AG04450 (cell line): Measurements from ENCODE around the gene NFAM1. TPM values are rescaled to one million over a fixed set of nuclear protein-coding genes. Genes with fewer than 3 reads are reported as not detected.

Experiments used
- CTCF ChIA-PET: fragments of 300-600, 350-600 bp; formaldehyde crosslinking; extraction: SDS; loops from one replicate; lab custom pipeline; 2022; ENCODE audit warnings: antibody characterized with exemption, inconsistent platforms; lab: Charles Lee
- POLR2A ChIA-PET: fragments of 350-600 bp; formaldehyde crosslinking; extraction: SDS; loops from one replicate; lab custom pipeline; 2021; ENCODE audit warnings: antibody characterized with exemption, inconsistent platforms; lab: Yijun Ruan, JAX
- DNase-seq: peaks from one replicate; pipeline ENCODE4 v3.0.0-alpha.2; 2011; ENCODE audit warnings: low read depth, low spot score
- H3K27ac ChIP-seq: one replicate; pipeline ENCODE4 v1.5.1; 2012; ENCODE audit warnings: low read depth, low read length, control low read depth
- H3K27me3 ChIP-seq: one replicate; pipeline ENCODE4 v1.6.0; 2012; ENCODE audit warnings: low read length; ENCODE audit not compliant: control insufficient read depth, insufficient read depth
- H3K4me3 ChIP-seq: 2 replicates; pipeline ENCODE4 v1.5.1; 2011; ENCODE audit warnings: mild to moderate bottlenecking, low read depth, low read length, control low read depth
- H3K9me3 ChIP-seq: 2 replicates; pipeline ENCODE4 v1.5.1; 2012; ENCODE audit warnings: low read length; ENCODE audit not compliant: control insufficient read depth, insufficient read depth
- polyA plus RNA-seq: library from polyadenylated mRNA; depleted of rRNA; stranded (reverse); fragments of >200 nt; gene quantifications from 2 replicates; pipeline ENCODE4 v1.2.3, GENCODE V29; 2011
- TF ChIP-seq, protein P1 (sequence below): IDR thresholded peaks from 2 replicates; pipeline ENCODE4 v1.5.1; 2011; ENCODE audit warnings: low read depth, low read length, control low read depth, inconsistent platforms

The NFAM1 gene
- polyA plus RNA-seq, 1 experiment: not detected

GRCh38 chr22:42336527-42337227 lies 95.5 kb downstream of the NFAM1 start:
- Histone ChIP-seq H3K9me3 (no peaks in the 10 kb centered on the region), H3K27me3 (peaks cover 2% of the 10 kb centered on the region), H3K4me3 (no peak overlapping the region), H3K27ac (no peak overlapping the region)
- POLR2A ChIA-PET: no interaction called here
- CTCF ChIA-PET: interaction anchor here (0.6 kb wide), 1 partner anchor 36 kb away, joined by 8 read pairs; no protein-coding TSS in a partner anchor
- TF ChIP-seq, protein P1, sequence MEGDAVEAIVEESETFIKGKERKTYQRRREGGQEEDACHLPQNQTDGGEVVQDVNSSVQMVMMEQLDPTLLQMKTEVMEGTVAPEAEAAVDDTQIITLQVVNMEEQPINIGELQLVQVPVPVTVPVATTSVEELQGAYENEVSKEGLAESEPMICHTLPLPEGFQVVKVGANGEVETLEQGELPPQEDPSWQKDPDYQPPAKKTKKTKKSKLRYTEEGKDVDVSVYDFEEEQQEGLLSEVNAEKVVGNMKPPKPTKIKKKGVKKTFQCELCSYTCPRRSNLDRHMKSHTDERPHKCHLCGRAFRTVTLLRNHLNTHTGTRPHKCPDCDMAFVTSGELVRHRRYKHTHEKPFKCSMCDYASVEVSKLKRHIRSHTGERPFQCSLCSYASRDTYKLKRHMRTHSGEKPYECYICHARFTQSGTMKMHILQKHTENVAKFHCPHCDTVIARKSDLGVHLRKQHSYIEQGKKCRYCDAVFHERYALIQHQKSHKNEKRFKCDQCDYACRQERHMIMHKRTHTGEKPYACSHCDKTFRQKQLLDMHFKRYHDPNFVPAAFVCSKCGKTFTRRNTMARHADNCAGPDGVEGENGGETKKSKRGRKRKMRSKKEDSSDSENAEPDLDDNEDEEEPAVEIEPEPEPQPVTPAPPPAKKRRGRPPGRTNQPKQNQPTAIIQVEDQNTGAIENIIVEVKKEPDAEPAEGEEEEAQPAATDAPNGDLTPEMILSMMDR: no peak
- no peak for DNase-seq

GRCh38 chr22:42335839-42336378 lies 96.3 kb downstream of the NFAM1 start:
- TF ChIP-seq, protein P1: no peak
- no peak overlapping the region for H3K4me3 ChIP-seq
- CTCF ChIA-PET: interaction anchor here (0.6 kb wide), 1 partner anchor 37 kb away, joined by 8 read pairs; no protein-coding TSS in a partner anchor
- no peak for DNase-seq
- H3K27me3 ChIP-seq: peaks cover 2% of the 10 kb centered on the region
- no peak overlapping the region for H3K27ac ChIP-seq
- H3K9me3 ChIP-seq: no peaks in the 10 kb centered on the region; the same call in 1 of the 2 replicates
- POLR2A ChIA-PET: no interaction called here

DNA sequence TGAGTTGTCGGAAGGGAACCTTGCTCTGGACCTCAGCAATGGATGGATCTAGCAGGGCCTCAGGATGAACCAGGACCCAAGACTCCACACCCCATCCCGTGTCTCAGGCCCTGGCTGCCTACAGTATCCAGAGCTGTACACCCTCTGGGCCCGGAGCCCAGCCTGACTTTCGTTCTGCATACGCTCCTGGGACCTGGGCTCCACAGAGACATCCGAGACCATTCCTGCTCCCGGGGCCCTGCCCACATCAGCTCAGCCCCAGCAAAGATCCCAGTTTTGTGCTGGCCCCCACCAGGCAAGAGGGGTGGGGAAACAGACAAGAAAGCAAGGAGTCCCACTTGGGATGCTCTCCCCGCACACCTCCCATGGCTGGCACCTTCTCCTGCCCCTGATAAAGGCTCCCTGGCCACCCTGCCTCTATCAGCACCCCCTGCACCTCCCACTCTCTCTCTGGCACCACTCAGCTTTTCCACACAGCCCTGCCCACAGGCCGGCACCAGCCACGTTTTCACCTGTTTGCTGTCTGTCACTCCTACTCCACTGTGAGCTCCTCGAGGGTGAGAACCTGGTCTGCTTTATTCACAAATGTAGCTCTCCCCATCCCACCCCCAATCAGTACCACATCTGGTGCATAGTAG lies 97.2 kb downstream of the NFAM1 start:
- H3K27me3 ChIP-seq: peaks cover 6% of the 10 kb centered on the region
- TF ChIP-seq, protein P1: no peak

GRCh38 chr22:42333544-42333943 lies 98.7 kb downstream of the NFAM1 start:
- Histone ChIP-seq H3K27ac (no peak overlapping the region), H3K27me3 (peaks cover 6% of the 10 kb centered on the region)
- CTCF ChIA-PET: no interaction called here

More for the DNA sequence above, 97.2 kb downstream of the NFAM1 start:
- ChIA-PET POLR2A (no interaction called here), CTCF (no interaction called here)
- DNase-seq: no peak
- Histone ChIP-seq H3K4me3 (no peak overlapping the region), H3K9me3 (no peaks in the 10 kb centered on the region; the same call in 1 of the 2 replicates), H3K27ac (no peak overlapping the region)

More at GRCh38 chr22:42333544-42333943, 98.7 kb downstream of the NFAM1 start:
- TF ChIP-seq, protein P1: no peak
- H3K9me3 ChIP-seq: no peaks in the 10 kb centered on the region; the same call in 1 of the 2 replicates
- POLR2A ChIA-PET: interaction anchor here (0.5 kb wide), 1 partner anchor 612 kb away, joined by 5 read pairs; no protein-coding TSS in a partner anchor
- no peak for DNase-seq
- H3K4me3 ChIP-seq: no peak overlapping the region
